HG03378 (cell line): ENCODE measurements around the gene PIGH.
"Not testable (repeated sequence)": the region's sequence is repeated elsewhere in the genome, so short reads cannot be mapped to it uniquely, and the experiment has no call there.

ENCODE experiments used
- ATAC-seq: cut with Tn5 transposase; IDR thresholded peaks from one replicate; pipeline ENCODE4 v1.9.1; 2021; ENCODE audit warnings: mild to moderate bottlenecking, moderate library complexity; ENCODE audit not compliant: unreplicated experiment

The PIGH gene, protein sequence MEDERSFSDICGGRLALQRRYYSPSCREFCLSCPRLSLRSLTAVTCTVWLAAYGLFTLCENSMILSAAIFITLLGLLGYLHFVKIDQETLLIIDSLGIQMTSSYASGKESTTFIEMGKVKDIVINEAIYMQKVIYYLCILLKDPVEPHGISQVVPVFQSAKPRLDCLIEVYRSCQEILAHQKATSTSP

DNA sequence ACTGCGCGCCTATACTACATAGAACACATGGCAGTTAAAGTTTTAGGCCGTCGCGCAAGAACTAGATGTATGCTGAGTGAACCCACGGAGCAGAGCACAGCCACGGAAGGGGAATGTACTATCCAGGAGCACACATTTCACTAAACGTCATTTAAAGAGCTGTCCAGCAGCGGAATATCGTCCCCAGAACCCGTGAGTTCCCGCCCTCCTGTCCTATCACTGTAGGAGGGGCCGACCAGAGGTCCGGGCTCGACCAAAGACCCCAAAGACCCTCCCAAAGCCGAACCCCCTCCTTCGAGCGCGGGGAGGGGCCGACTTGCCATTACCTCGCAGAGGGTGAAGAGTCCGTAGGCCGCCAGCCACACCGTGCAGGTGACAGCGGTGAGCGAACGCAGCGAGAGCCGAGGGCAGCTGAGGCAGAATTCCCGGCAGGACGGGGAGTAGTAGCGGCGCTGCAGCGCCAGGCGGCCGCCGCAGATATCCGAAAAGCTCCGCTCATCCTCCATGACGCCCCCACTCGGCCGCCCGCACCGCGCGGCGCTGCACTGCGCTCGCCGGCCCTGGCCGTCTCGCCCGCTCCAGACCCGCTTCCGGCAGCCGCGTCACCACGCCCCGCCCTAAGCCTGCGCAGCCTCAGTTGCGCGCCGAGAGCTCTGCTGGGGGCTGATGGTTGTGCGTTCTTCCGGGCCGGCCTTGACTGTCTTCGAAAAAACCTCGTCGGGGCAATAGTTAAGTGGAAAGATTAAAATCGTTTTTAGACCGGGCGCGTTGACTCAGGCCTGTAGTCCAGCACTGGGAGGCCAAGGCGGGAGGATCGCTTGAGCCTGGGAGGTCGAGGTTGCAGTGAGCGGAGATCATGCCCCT is at the start of gene PIGH:
PIGH (minus strand) TSS at position 571 of the 864 bp plus-strand sequence; CDS start at position 506, 65 bp downstream.
- peak; percentile 71 for ATAC-seq

DNA sequence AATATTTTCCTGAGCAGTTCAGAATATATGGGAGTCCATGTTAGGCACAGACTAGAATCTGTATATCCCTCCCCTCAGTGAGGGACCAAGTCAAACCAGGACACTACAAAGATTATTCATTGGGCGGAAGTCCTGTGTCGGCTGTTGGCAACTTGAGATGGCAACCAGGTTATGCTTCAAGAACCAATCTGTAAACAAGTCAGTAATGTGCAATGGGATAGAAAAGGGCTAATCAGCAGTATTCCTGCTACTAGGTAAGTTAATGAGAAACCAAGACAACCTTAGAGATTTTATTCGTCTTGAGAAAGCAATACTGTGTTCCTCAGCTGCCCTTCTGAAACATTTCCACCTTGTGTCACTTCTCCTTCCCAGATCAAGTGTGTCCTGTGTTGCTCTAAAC is 46.1 kb upstream of the PIGH start:
- no peak for ATAC-seq

DNA sequence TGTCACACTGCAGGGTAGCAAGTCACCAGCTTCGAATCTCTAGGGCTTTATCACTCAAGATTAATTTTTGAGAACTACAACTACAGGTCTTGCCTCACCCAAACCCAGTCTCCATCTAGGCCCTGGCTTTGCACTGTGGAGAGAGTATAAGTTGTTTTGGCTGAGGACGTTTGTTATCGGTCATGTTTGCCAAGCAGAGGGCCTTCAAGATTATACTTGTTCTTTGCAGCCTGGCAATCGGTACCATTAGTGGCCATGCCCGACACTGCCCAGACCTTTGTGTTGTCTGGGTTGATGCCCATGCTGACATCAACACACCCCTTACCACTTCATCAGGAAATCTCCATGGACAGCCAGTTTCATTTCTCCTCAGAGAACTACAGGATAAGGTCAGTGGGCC is 45.3 kb upstream of the PIGH start:
- ATAC-seq, result no peak

DNA sequence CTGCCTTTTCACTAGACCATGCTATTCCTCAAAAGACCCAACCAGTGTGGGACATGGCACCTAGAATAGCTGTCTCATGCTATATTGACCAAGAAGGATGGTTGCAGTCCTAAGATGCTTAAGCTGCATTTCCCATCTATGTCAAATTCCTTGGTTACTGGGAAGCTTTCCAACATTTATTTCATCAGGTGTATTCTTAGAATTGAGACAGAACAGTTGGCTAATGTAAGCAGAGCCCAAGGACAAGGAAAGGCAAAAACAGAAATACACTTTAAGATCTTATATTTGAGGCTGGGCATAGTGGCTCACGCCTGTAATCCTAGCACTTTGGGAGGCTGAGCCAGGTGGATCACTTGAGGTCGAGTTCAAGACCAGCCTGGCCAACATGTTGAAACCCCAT is 44.4 kb upstream of the PIGH start:
- ATAC-seq, result no peak

DNA sequence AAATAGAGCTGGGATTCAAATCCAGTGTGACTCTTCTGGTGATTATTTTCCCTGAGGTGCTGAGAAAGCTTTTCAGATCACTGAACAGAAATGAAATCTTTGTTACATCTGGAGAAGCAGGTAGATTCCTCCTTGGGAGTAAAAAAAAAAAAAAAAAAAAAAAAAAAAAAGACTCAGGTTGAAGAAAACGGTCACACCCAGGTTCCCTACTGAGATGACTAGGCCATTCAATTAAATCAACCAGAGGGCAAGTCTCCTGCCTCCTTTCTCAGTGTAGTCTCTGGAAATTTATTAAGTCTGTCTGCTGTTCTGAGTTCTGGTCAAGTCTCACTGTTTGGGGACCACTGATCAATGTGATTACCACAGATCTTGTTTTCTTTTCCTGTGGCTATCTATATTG is 43.6 kb upstream of the PIGH start:
- ATAC-seq, result no peak

DNA sequence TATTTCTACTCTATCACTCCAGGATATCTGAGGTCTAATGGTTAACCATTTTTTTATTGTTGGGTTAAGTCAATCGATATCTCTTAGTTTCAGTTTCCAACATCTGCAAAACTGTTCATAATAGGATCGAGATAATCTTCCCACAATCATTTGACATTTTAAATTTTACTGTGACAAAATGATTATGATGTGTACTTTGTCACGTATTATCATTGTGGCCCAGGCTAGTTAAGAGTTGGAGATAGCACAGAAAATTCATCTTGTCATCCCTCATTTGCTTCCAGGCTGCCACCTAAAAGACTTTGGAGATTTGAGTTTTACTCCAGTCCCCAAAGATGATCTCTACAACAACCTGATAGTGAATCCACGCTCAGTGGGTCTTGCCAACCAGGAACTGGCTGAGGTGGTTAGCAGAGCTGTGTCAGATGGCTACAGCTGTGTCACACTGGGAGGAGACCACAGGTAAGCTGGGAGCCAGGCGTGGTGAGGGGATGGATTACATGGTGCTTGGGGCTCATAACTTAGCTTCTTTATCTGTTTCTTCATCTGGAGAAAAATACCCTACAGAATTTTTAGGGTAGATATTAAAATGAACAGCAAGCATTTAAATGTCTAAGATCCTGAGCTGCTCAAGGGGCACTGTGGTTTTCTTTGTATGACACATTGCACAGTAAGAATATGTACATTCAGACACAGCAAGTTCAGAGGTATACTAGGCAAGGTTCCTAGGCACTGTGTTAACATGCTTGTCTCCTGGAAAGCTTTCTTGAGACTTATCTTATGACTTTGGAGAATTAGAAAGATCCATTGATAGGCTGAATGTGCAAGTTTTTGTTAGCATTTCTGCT is 42.1 kb upstream of the PIGH start:
- no peak for ATAC-seq

DNA sequence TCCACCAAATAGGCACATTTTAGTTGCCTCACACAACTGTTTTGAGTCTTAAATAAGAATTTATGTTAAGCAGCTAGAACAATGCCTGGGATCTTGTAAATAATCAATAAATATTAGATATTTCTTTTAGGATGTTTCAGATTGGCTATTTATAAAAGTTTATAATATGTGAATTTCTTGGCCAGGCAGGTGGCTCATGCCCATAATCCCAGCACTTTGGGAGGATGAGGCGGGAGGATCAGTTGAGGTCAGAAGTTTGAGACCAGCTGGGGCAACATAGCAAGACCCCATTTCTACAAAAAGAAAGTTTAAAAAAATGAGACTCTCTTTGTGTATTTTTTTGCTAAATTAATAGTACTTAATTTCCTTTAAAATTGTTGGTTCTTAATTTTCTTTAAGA is 41.4 kb upstream of the PIGH start:
- no peak for ATAC-seq

DNA sequence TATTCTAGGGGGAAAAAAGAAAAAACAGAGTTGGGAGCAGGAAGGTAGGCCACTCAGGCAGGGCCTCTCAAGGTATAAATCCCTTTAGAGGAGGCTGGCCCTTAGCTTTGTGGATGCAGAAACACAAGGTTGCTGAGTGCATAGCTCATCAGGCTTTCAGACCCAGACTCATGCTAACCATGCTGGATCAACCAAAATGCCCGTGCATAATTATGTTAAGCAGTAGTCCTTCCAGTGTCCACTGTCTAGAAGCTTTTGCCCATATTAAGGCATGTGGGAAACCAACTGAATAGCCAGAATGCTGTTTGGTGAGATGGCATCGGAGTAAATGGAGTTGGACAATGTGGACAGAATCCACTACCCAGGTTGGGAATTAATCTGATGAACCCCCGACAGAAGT is 38.6 kb upstream of the PIGH start:
- ATAC-seq, result no peak

DNA sequence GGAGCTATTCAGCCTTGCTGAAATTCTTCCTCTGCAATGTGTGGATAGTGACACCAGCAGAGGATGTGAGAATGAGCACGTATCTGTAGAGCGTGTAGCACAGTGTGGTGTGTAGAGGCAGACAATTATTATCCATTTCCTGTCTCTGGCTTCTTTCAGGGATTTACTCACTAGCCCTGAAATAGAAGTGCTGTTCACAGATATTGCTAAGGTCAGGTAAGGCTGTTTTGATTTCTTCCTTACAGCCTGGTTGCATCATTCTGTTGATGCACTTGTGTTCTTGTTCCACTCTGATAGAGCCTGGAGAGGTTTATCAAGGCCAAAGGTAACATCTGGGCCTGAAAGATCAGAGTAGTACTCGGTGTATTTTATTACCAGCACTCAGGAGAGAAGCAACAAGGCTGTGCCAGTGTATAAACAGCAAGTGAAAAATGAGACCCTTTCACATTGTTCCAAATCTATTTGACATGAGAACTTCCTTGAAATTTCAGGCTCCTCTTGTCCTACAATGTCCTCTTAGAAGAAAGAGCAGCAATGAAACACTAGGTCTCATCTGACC is 36.4 kb upstream of the PIGH start:
- no peak for ATAC-seq

DNA sequence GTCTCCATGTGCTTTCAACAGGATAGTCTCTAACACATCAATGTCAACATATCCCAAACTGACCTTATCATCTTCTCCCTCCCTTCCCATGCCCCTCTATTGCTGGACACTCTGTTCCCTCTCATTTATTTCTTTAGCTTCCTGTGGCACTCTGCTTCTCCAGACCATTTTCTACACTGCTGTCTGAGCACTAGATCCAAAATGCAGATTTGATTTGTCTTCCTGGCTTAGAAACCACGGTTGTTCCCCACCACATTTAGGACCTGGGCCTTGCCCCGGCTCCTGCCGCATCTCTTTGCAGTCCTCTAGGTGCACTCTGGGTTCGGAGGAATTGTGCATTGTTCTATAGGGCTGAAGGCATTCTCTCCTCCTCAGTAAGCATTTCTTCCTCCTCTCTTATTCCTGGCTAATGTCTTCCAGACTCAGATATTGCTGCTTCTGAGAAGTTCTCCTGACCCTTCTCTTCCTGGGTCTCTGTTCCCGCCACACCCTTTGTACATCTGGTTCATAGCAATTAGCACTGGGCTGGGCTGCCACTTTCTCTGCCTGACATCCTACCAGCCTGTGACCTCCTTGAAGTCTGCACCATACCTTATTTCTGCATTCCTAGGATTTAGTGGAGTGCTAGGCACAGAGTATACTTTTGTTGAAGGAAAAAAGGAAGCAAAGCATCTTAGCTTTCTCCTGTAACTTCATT is 33.5 kb upstream of the PIGH start:
- no peak for ATAC-seq

DNA sequence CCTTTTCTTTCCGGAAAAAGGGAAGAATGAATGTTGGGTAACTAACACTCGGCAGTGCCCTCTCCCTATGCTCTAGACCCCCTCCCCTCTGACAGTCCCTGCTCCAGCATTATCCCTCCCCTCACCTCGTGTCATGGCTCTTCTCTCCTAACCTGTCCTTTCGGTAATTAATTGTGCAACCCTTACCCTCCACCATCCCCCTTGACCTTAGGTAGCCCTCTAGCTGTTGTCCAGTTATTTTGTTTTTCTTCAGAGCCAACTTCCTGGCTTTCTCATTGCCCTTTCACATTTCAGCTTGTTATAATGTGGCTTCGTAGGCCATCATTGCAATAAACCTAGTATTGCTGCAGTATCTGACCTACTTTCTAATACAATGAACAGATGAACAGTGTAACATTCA is 30.9 kb upstream of the PIGH start:
- no peak for ATAC-seq

DNA sequence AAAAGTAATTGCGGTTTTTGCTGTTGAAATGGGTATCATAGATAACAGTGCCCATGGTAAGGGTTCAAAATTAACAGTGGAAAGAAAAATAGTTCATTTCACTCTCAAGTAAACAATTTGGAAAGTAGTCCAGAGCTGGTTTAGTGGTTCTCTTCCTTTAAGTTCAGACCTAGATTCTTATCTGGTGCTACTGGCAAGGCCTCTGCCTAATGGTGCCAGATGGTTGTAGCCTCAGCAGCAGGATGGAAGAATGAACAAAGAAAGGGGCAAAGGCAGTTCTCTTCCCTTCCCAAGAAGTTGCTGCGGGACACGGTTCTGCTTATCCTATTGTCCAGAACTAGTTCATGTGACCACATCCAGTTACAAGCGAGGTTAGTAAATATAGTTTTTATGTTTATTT is 30.1 kb upstream of the PIGH start:
- ATAC-seq, result no peak

DNA sequence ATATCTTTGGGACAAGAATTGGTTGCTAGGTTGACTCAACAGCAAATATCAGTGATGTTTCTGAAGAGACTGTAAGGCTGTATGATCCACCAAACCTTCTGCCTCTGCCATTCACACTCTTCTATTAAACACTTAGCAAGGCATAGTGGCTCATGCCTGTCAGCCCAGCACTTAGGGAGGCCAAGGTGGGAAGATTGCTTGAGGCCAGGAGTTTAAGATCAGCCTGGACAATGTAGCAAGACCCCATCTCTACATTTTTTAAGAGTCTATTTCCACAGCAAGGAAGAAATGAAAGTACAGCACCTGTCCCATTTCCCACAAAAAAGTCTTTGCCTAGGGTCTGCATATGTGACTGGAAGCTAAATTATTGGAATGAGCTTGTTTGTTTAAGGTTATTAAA is 27.5 kb upstream of the PIGH start:
- ATAC-seq, result no peak

DNA sequence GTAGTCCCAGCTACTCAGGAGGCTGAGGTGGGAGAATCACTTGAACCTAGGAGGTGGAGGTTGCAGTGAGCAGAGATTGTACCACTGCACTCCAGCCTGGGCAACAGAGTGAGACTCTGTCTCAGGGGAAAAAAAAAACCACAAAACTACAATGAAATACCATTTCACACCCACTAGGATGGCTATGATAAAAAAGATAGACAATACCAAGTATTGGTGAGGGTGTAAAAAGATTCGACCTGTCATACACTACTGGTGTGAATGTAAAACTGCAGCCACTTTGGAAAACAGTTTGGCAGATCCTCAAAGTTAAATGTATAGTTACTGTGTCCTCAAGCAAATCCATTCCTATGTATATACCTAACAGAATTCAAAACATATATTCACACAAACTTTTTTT is 26.1 kb upstream of the PIGH start:
- ATAC-seq, result not testable (repeated sequence)

DNA sequence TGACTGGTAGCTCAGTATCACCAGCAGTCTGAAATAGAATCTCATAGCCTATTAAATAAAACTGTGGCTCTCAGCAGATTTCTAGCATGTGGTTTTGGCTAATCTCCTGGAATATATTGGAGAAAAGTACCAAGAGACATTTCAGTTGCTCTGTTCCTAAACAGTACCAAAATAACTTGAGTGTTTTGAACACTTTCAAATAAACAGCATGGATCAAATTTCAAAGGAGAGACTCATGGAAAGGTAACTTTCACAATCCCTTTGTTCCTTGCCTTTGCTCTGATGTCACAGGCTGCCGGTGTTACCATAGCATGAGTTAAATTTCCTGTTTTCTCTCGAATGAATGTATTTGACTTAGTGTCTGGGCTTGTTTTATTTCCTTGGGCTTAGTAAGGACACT is 23.0 kb upstream of the PIGH start:
- ATAC-seq, result no peak

DNA sequence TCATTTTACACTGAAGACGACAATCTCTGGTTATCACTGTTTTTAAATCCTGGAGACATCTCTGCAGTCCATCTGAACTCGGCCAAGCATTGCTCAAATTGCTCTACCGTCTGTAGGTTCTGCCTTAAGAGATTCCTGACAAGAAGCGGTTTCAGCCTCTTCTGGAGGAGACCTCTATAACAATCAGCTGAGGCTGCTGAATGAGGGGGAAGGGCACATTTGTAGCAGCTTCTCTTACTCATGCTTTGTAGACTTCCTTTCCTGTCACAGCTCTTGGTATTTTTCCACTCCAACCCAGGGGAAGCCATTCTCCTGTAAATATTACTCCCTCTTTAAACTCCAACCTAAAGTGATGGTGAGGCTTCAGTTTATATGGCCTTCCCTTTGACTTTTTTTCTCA is 22.6 kb upstream of the PIGH start:
- no peak for ATAC-seq

DNA sequence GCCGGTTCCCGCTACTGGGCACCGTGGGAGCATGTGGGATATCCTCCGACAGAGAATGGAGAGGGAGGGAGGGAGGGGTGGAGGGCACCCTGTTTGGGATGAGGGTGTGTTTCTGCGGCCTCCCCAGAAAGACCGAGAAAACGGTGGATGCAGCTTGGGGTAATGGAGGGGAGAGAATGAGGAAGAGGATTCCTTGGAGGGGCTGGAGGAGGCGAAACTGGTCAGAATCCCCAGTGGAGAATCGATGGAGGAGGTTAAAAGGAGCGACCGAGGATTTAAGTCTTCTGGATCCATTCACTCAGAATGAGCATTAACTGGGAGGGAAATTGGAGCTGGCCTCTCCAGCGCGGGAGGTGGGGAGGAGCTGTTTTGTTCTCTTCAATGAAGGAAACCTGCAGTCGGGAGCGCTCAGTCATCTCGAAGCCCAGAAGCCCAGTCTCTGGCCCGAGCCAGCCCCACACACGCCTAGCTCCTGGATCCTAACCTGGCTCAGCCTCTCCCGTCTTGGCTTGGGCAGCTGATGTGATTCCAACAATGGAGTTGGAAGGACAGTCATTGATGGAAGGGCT is 20.2 kb upstream of the PIGH start:
- no peak for ATAC-seq

DNA sequence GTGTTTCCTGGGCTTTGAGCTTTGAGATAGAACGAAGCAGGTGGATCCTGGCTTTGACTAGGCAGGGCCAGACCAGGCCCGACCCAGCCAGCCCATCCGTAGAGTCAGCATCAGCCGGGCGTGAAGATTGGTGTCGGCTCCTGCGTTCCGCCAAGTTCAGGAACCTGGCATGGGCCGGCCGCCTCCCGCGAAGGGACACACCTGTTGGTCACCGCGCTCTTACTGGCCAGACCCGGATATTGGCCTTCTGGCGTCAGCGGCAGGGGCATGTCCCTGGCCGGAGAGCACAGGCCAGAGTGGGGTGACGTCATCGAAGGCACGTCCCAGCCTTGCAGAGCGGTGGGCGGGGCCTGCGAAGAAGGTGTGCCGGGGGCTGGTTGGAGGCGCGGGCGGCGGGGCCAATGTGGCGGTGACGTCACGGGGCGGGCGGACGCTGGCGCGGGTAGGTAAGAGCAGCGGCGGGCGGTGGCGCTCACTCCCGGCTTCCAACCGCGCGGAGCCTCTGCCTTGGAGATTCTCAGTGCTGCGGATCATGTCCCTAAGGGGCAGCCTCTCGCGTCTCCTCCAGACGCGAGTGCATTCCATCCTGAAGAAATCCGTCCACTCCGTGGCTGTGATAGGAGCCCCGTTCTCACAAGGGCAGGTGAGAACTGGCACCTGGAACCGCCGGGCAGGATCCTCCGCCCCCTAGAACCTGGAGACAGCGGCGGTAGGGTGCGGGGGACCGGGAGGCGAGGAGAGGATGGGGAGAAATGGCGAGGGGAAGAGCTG is 19.6 kb upstream of the PIGH start, which contains the start of gene ARG2:
ARG2 (plus strand) TSS at position 475 of the 771 bp plus-strand sequence; CDS start at position 533, 58 bp downstream.
- ATAC-seq, result peak; percentile 81

DNA sequence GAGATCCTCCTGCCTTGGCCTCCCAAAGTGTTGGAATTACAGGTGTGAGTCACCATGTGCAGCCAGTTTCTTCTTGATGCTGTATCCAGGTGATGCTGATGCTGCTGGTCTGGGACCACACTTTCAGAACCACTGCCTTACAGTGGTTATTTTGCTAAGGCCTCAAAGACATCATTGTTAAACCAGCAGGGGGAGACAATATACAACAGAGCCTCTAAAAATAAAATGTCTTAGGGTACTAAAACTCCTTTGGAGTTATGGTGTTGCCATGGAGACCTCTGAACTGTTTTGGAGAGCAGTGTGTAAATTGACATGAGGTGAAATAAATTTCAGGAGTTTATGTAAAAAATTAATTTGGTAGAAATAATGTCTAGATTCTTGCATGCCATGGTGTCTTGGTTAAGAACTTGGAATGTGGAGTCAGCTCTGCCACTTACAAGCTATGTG is 18.6 kb upstream of the PIGH start:
- ATAC-seq, result no peak
